Endothelial cell of hepatic sinusoid (primary cell): ENCODE data around the gene SYNGR2.

Source experiments
- in situ Hi-C: cut with HindIII; loops from 2 replicates; pipeline ENCODE4 v1.10.0; 2017; ENCODE audit warnings: low sequenced_read_pairs

The SYNGR2 gene

DNA sequence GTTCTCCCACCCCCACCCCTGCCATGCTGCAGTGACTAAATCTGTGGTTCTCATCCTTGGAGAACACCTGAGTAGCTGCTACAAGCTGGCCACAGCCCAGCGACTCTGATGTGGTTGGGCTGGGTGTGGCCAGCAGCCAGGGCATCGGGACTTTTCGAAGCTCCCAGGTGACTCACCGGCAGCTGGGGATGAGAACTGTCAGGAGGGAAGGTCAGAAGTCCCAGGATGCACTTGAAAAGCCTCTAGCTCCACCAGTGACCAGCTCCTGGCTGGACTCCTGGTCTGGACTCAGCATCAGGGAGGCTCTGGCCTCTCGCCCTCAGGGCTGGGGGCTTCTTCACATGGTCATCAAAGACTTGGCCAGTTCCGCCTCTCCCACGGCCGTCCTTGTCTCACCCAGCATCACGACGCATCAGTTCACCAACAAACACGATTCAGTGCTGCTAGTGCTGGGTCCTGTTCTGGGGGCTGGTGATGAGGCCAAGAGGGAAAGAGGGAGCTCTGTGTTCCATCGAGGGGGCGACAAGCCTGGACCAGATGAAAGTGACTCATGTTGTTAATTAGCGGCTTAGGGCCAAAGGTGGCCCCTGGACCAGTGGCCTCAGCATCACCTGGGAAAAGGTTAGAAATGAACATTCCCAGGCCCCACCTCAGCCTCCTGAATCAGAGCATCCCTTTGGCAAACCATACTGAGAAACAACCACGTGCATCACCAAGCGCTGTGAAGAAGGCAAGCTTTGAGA is 26.1 kb upstream of the SYNGR2 start:
- in situ Hi-C loops, result loop anchor here (5.0 kb wide), 2 partner anchors 55 kb away; no protein-coding TSS in a partner anchor

DNA sequence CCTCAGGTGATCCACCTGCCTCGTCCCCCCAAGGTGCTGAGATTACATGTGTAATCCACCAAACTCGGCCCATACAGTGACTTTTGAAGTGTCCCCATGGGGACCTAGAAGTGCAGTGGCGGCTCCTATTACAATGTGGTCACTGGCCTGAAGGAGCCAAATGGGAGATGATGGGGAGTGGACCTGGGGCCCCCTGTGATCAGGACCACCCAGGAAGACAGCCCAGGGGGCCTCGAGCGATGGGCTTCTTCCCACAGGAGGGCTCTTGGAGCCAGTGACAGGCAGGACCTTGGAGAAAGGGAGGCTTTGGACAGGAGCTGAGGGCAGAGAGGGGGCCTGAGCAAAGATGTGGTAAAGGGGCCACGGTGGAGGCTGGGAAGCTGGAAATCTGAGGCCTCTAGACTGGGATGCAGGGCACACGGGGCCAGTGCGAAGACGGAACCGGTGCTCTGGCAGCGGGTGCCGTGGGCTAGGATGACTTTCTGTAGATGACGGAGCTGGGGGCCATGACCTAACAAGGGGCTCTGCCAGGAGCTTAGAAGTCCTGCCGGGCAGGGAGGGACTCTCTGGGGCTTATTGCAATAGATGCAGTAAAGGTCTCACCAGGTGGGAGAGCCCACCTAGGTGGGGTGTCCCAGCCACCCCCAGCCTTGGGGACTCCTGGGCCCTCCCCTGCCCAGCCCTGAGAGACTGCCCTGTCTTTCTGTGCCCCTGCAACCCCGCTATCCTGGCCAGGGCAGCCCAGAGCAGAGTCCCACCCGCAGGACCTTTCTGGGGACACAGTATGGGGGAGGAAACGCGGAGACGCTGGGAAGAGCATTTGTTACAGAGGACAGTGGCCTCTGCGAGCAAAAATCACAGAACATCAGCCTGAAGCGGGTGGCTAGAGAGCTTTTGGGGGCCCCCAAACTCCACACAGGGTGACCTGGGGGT is 24.9 kb upstream of the SYNGR2 start:
- in situ Hi-C loops, result loop anchor here (5.0 kb wide), 2 partner anchors 54 to 56 kb away; no protein-coding TSS in a partner anchor

GRCh38 chr17:78144147-78144719 is 24.1 kb upstream of the SYNGR2 start:
- in situ Hi-C loops, result loop anchor here (5.0 kb wide), 2 partner anchors 53 to 57 kb away; no protein-coding TSS in a partner anchor

GRCh38 chr17:78144736-78145641 is 23.4 kb upstream of the SYNGR2 start:
- in situ Hi-C loops, result loop anchor here (5.0 kb wide), 2 partner anchors 52 to 58 kb away; no protein-coding TSS in a partner anchor

DNA sequence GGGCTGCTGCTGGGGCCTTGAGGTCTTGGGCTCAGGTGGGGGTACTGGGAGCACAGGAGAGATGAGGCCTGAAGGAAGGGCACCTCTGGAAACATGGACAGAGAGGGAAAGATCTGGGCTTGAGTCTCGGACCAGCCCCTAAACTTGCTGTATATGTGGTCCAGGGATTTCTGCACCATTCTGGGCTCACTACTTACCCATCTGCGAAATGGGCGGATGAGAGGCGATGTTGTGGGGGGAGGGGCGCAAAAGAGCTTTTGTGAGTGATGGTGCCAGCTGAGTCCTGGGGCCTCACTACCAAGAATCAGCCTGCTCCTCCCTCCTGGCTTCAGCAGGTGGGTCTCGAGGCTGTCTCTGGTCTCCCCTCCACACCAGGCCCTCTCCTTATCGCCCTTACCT is 21.9 kb upstream of the SYNGR2 start:
- in situ Hi-C loops, result no loop called here

GRCh38 chr17:78146881-78147280 is 21.5 kb upstream of the SYNGR2 start:
- in situ Hi-C loops, result no loop called here

DNA sequence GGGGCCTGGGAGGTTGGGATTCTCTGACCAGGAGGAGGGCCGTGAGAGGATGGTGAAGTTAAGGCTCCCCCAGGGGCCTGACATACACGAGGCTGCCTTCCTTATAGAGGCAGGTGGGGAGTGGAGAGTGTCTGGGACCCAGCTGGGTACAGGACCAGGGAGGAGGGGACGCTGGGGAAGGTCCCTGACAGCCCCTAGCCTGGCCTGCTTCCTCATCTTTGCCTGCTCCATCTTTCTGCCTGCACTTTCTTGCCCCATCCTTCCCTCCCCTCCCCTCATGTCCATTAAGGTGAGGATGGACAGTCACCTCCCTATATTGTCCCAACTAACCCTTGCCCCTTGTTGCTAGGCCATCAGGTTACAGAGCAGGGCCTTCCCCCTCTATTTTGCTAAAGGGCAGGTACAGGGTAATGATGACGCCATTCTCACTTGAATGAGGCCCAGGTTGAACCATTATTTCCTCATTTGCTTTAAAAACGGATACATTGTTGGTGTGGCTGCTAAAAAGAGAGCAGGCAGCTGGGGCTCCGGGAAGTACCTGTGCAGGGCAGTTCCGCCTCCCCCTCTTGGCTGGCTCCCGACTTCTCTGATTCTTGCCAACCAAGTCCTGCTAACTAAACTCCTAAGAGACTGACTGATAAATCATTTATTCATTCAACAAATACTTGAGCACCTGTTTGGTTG is 20.9 kb upstream of the SYNGR2 start:
- in situ Hi-C loops, result no loop called here

GRCh38 chr17:78148286-78149016 is 19.9 kb upstream of the SYNGR2 start:
- in situ Hi-C loops, result no loop called here

DNA sequence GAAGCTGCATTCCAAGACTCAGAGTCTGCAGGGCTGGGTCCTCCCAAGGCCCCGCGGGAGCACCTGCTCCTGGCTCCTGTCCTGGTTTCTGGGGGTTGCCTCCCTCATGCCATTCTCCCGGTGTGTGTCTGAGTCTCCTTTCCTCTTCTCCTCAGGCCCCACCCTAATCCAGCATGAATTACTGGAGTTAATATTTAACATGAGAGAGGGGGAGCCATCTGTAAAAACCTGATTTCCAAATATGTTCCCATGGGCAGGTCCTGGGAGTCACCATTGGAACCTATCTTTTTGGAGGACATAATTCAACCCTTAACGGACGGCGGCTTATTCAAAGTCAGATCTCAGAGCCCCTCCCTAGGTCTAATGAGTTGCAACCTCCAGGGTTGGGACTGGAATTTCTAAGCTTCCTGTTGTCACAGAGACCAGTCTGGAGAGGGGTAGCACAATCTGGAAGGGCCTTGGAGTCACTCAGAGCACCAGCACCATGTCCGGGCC is 16.8 kb upstream of the SYNGR2 start:
- in situ Hi-C loops, result loop anchor here (5.0 kb wide), 1 partner anchor 39 kb away; no protein-coding TSS in a partner anchor

DNA sequence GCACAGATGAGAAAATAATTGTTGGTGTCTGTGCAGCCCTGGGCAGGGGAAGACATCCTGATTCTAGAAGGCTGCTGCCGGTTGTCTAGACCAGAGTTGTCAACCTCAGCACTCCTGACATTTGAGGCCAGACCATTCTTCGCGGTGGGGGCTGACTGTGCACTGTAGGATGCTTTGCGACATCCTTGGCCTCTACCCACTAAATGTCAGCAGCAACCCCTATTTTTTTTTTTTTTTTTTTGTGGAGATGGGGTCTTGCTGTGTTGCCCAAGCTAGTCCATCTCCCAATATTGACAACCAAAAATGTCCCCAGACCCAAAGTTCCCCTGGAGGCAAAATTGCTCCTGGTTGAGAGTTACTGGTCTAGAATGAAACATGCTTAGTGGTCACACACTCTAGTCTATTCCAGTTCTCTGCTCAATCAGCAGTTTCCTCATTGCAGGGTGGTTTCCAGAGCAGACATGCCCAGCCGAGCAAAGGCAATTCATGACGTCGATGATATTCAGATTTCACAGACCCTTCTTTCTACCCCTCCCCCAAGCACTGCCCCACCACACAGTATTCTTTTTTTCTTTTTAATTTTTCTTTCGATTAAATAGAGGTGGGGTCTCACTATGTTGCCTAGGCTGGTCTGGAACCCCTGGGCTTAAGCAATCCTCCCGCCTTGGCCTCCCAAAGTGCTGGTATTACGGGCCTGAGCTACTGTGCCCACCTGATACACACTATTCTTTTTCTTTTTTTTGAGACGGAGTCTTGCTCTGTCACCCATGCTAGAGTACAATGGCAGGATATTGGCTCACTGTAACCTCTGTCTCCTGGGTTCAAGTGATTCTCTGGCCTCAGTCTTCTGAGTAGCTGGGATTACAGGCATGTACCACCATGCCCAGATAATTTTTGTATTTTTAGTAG is 13.2 kb upstream of the SYNGR2 start:
- in situ Hi-C loops, result loop anchor here (5.0 kb wide), 1 partner anchor 43 kb away; no protein-coding TSS in a partner anchor

DNA sequence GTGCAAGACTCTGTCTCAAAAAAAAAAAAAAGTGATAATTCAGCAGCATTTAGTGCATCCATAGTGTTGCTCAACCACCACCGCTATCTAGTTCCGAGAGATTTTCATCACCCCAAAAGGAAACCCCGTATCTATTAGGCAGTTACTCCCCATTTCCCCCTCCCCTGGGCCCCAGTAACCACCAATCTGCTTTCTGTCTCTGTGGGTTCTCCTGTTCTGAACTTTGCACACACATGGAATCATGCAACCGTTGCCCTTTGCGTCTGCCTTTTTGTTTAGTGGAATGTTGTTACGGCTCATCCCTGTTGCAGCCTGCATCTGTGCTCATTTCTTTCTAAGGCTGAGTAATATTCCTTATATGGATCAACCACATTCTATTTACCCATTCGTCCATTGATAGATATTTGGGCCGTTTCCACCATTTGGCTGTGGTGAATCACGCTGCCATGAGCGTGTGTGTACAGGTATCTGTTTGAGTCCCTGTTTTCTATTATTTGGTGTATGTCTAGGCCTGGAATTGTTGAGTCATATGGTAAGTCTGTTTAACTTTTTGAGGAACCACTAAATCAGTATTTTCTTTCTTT is 8.7 kb upstream of the SYNGR2 start:
- in situ Hi-C loops, result no loop called here

DNA sequence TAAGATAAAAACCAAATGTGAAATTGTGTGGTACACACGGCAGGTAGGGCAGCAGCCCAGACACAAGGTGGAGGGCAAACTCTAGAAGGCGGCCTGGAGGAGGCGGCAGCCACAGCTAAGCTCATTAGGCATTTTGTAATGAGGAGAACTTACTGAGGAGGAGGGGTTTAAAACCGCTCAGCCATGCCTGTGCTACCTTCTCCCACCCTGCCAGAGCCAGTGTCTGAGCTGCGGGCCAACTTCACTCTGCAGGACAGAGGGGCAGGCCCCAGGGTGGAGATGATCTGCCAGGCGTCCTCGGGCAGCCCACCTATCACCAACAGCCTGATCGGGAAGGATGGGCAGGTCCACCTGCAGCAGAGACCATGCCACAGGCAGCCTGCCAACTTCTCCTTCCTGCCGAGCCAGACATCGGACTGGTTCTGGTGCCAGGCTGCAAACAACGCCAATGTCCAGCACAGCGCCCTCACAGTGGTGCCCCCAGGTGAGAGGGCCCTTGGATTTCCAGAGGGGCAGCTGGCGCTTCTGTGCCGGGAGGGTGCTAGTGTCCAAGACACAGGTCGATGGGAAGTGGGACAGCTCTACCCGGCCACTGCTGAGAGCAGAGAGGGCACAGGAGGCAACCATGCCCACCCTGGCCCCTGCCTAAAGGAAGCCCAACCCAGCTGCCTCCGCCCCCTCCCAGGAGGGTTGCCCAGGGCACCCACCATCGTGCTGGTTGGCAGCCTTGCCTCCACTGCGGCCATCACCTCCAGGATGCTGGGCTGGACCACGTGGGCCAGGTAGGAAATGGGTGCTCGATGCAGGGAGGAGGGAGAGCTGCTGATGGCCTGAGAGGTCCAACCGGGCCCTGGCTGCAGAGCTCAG is 4.3 kb upstream of the SYNGR2 start:
- in situ Hi-C loops, result no loop called here

DNA sequence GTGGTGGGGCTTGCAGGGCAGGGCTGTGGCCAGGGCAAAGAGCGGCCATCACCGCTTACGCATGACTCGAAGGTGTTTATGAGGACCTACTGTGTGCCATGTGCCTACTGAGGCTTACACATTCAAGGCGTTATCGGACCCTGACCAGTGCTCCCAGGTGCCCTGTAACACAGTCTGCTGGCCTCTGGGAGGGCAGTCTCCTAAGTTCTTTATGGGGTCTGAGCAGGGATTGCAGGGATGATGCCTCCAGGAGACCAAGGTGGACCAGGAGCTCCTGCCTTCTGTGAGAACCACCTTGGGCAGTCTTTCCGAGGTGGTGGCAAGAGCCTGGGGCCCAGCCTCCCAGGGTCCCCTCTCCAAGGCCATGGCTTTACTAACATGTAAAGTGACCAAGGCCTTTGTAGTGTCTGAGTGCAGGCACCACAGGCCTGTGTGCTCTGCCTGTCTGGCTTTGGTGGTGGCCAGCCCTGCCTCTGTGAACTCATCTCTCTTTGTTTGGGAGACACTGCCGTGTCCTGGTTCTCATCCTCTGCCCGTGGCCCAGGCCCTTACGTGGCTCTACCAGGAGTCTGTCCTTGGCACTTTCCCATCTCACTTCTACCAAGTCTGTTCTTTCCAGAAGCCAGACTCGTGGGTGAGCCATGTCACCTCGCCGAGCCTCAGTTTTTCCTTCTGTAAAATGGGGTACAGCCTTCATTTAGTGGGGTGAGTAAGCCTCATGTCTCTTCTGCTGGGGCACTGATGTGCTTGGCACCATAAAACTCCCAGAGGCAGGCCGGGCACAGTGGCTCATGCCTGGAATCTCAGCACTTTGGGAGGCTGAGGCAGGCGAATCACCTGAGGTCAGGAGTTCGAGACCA is 3.4 kb upstream of the SYNGR2 start:
- in situ Hi-C loops, result no loop called here

GRCh38 chr17:78166416-78166815 is 2.0 kb upstream of the SYNGR2 start:
- in situ Hi-C loops, result no loop called here
